IMR-90 (cell line): ENCODE measurements around the gene C13orf46.

Source experiments
- CTCF ChIP-seq: conservative IDR thresholded peaks from 2 replicates; pipeline ENCODE4 v1.5.1; 2012; ENCODE audit warnings: mild to moderate bottlenecking, low read depth, low read length, improper control_type of control experiment
- ELK1 ChIP-seq: fragments of 150-350 bp; IDR thresholded peaks from 2 replicates; pipeline ENCODE4 v1.6.1; 2016; ENCODE audit warnings: low read depth, mild to moderate bottlenecking, low read length, moderate library complexity, borderline replicate concordance
- FOS ChIP-seq: fragments of 150-350 bp; IDR thresholded peaks from 2 replicates; pipeline ENCODE4 v1.6.1; 2016; ENCODE audit warnings: low read depth, low read length
- MAFK ChIP-seq: IDR thresholded peaks from 2 replicates; pipeline ENCODE4 v1.6.1; 2012; ENCODE audit warnings: low read depth, low read length, improper control_type of control experiment
- POLR2A ChIP-seq: IDR thresholded peaks from 2 replicates; pipeline ENCODE4 v1.6.1; 2012; ENCODE audit warnings: mild to moderate bottlenecking, low read depth, low read length
- RFX5 ChIP-seq: IDR thresholded peaks from 2 replicates; pipeline ENCODE4 v1.8.0; 2012; ENCODE audit warnings: low read depth, mild to moderate bottlenecking, low read length, moderate library complexity

- no peak for TF ChIP-seq FOS
- no peak for TF ChIP-seq CTCF
- TF ChIP-seq POLR2A = no peak
- no peak for TF ChIP-seq RFX5
- no peak for TF ChIP-seq MAFK
- no peak for TF ChIP-seq ELK1
Measured at GRCh38 chr13:113980489-113981064, 6.7 kb upstream of the C13orf46 start.
